ENCODE results near the gene PSMD7.

DNA sequence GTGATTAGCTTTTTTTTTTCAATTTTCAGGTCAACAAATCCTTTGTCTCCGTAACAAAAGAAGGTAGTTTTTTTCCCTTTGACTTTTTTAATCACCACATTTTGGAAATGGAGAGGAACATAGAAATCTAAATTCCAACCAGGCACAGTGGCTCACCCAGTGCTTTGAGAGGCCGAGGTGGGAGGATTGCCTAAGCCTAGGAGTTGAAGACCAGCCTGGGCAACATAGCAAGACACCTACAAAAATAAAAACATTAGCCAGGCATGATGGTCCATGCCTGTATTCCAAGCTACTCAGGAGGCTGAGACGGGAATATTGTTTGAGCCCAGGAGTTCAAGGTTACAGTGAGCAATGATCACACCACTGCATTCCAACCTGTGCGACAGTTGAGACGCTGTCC, 5.7 kb downstream of the PSMD7 start:
- no peak for TF ChIP-seq USF2 (CRISPR knock-in tag; IDR thresholded peaks at IDR 0.05)
- no peak for TF ChIP-seq NR3C1 (CRISPR knock-in tag; conservative IDR thresholded peaks at IDR 0.05; ENCODE audit: low read depth)
- TF ChIP-seq CTCF (IDR thresholded peaks at IDR 0.05) = no peak
- no peak for TF ChIP-seq KAT7 (CRISPR knock-in tag; IDR thresholded peaks at IDR 0.05; ENCODE audit: borderline replicate concordance)
- TF ChIP-seq, protein P1, sequence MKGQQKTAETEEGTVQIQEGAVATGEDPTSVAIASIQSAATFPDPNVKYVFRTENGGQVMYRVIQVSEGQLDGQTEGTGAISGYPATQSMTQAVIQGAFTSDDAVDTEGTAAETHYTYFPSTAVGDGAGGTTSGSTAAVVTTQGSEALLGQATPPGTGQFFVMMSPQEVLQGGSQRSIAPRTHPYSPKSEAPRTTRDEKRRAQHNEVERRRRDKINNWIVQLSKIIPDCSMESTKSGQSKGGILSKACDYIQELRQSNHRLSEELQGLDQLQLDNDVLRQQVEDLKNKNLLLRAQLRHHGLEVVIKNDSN (CRISPR knock-in tag; IDR thresholded peaks at IDR 0.05) = no peak

Data from WTC11 (cell line).